Liver (tissue), 3 donors: Measurements from ENCODE around the gene SLC2A14.
"Not testable (repeated sequence)": the region's sequence is repeated elsewhere in the genome, so short reads cannot be mapped to it uniquely, and the experiment has no call there.

Experiments
- EGR1 ChIP-seq, 2 donors: IDR thresholded peaks; 2 replicates each; pipeline ENCODE4 v1.6.1; 2016 to 2018; ENCODE audit warnings: antibody characterized with exemption in 2 of 2, low read depth in 2 of 2
- FOXA1 ChIP-seq: IDR thresholded peaks from 2 replicates; pipeline ENCODE4 v1.6.1; 2016; ENCODE audit warnings: antibody characterized with exemption
- HNF4A ChIP-seq, 2 donors: conservative IDR thresholded peaks; 2 replicates each; pipeline ENCODE4 v1.6.1; 2016; ENCODE audit warnings: antibody characterized with exemption in 2 of 2, mild to moderate bottlenecking in 2 of 2
- RAD21 ChIP-seq, 2 donors: IDR thresholded peaks; 2 replicates each; pipeline ENCODE4 v1.6.1; 2016; ENCODE audit warnings: antibody characterized with exemption in 2 of 2, mild to moderate bottlenecking in 2 of 2
- RXRA ChIP-seq, 2 donors: IDR thresholded peaks; 2 replicates each; pipeline ENCODE4 v1.6.1; 2017 to 2018; ENCODE audit warnings: antibody characterized with exemption in 2 of 2, mild to moderate bottlenecking in 1 of 2
- TAF1 ChIP-seq: conservative IDR thresholded peaks from 2 replicates; pipeline ENCODE4 v1.6.1; 2016; ENCODE audit warnings: antibody characterized with exemption, mild to moderate bottlenecking
- YY1 ChIP-seq: IDR thresholded peaks from 2 replicates; pipeline ENCODE4 v1.6.1; 2016; ENCODE audit warnings: antibody characterized with exemption, mild to moderate bottlenecking
- TF ChIP-seq, protein P1 (sequence below): IDR thresholded peaks from 2 replicates; pipeline ENCODE4 v1.6.1; 2016; ENCODE audit warnings: antibody characterized with exemption, mild to moderate bottlenecking
- TF ChIP-seq, protein P2 (sequence below): IDR thresholded peaks from 2 replicates; pipeline ENCODE4 v1.6.1; 2016; ENCODE audit warnings: antibody characterized with exemption
- TF ChIP-seq, protein P3 (sequence below): fragments of 150-350 bp; IDR thresholded peaks from 2 replicates; pipeline ENCODE4 v1.5.1; 2017; ENCODE audit warnings: improper control_type of control experiment, low read depth, low read length; ENCODE audit not compliant: missing input control
- TF ChIP-seq, protein P4 (sequence below): IDR thresholded peaks from 2 replicates; pipeline ENCODE4 v1.6.1; 2016; ENCODE audit warnings: antibody characterized with exemption
- TF ChIP-seq, protein P5 (sequence below): IDR thresholded peaks from 2 replicates; pipeline ENCODE4 v1.6.1; 2016; ENCODE audit warnings: antibody characterized with exemption
- donor health status: healthy.
- donor health status: healthy.

DNA sequence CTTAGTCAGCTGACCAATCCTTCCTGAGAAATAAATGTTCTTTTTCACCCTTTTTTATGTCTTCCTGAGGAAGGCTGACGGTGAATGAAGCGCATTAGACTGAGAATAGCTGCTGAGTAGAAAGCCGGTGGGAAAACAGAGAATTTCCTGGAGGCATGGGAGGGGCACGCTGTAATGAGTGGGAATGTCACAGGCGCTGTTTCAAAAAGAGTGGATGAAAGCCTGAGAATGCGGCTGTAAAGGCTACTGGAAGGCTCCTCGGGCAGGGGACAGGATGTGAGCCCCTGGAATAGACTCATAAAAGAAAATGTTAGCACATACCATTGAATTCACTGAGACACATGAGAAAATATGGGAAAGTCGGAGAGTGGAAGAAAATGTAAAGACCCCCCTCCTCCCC, 29.6 kb downstream of the SLC2A14 start:
- TF ChIP-seq YY1; FOXA1; TAF1; RAD21 (IDR thresholded peaks at IDR 0.05); HNF4A (conservative IDR thresholded peaks at IDR 0.05); EGR1 (IDR thresholded peaks at IDR 0.05; ENCODE audit: low read depth in 2 of 2); RXRA (IDR thresholded peaks at IDR 0.05): not testable (repeated sequence)
- TF ChIP-seq, protein P1, sequence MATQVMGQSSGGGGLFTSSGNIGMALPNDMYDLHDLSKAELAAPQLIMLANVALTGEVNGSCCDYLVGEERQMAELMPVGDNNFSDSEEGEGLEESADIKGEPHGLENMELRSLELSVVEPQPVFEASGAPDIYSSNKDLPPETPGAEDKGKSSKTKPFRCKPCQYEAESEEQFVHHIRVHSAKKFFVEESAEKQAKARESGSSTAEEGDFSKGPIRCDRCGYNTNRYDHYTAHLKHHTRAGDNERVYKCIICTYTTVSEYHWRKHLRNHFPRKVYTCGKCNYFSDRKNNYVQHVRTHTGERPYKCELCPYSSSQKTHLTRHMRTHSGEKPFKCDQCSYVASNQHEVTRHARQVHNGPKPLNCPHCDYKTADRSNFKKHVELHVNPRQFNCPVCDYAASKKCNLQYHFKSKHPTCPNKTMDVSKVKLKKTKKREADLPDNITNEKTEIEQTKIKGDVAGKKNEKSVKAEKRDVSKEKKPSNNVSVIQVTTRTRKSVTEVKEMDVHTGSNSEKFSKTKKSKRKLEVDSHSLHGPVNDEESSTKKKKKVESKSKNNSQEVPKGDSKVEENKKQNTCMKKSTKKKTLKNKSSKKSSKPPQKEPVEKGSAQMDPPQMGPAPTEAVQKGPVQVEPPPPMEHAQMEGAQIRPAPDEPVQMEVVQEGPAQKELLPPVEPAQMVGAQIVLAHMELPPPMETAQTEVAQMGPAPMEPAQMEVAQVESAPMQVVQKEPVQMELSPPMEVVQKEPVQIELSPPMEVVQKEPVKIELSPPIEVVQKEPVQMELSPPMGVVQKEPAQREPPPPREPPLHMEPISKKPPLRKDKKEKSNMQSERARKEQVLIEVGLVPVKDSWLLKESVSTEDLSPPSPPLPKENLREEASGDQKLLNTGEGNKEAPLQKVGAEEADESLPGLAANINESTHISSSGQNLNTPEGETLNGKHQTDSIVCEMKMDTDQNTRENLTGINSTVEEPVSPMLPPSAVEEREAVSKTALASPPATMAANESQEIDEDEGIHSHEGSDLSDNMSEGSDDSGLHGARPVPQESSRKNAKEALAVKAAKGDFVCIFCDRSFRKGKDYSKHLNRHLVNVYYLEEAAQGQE: not testable (repeated sequence)
- TF ChIP-seq, protein P2, sequence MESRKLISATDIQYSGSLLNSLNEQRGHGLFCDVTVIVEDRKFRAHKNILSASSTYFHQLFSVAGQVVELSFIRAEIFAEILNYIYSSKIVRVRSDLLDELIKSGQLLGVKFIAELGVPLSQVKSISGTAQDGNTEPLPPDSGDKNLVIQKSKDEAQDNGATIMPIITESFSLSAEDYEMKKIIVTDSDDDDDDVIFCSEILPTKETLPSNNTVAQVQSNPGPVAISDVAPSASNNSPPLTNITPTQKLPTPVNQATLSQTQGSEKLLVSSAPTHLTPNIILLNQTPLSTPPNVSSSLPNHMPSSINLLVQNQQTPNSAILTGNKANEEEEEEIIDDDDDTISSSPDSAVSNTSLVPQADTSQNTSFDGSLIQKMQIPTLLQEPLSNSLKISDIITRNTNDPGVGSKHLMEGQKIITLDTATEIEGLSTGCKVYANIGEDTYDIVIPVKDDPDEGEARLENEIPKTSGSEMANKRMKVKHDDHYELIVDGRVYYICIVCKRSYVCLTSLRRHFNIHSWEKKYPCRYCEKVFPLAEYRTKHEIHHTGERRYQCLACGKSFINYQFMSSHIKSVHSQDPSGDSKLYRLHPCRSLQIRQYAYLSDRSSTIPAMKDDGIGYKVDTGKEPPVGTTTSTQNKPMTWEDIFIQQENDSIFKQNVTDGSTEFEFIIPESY: not testable (repeated sequence)
- TF ChIP-seq, protein P3, sequence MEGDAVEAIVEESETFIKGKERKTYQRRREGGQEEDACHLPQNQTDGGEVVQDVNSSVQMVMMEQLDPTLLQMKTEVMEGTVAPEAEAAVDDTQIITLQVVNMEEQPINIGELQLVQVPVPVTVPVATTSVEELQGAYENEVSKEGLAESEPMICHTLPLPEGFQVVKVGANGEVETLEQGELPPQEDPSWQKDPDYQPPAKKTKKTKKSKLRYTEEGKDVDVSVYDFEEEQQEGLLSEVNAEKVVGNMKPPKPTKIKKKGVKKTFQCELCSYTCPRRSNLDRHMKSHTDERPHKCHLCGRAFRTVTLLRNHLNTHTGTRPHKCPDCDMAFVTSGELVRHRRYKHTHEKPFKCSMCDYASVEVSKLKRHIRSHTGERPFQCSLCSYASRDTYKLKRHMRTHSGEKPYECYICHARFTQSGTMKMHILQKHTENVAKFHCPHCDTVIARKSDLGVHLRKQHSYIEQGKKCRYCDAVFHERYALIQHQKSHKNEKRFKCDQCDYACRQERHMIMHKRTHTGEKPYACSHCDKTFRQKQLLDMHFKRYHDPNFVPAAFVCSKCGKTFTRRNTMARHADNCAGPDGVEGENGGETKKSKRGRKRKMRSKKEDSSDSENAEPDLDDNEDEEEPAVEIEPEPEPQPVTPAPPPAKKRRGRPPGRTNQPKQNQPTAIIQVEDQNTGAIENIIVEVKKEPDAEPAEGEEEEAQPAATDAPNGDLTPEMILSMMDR: not testable (repeated sequence)
- TF ChIP-seq, protein P4, sequence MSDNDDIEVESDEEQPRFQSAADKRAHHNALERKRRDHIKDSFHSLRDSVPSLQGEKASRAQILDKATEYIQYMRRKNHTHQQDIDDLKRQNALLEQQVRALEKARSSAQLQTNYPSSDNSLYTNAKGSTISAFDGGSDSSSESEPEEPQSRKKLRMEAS: not testable (repeated sequence)
- TF ChIP-seq, protein P5, sequence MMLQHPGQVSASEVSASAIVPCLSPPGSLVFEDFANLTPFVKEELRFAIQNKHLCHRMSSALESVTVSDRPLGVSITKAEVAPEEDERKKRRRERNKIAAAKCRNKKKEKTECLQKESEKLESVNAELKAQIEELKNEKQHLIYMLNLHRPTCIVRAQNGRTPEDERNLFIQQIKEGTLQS: not testable (repeated sequence)
